ENCODE measurements around the gene DGCR2. TPM values are rescaled to one million over a fixed set of nuclear protein-coding genes. Genes with fewer than 3 reads are reported as not detected.
"Not testable (repeated sequence)": the region's sequence is repeated elsewhere in the genome, so short reads cannot be mapped to it uniquely, and the experiment has no call there.

The DGCR2 gene
- total and polyA plus RNA-seq, 9 donors: 35.4 to 62.2 (median 53.0) TPM

DNA sequence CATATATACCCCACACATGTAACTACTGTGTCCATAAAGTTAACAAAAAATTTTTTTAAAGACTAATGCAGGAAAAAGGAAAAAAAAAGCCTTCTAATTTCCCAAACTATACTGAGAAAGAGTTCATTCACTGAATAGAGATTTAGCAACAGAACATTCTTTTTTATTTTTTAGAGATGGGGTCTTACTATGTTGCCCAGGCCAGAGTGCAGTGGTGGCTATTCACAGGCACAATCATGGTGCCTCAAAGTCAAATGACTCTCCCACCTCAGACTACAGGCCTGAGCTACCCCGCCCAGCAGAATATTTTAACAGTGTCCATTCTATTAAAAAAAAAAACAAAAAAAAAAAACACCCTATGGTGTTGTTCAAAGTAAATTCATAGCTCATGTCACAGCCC lies 25.7 kb downstream of the DGCR2 start:
- Histone ChIP-seq H3K27me3 (ENCODE audit: control insufficient read depth, insufficient read depth, low read length) (no peaks in the 10 kb centered on the region), H3K27ac (ENCODE audit: low read length) (no peak overlapping the region), H3K36me3 (ENCODE audit: control insufficient read depth, insufficient read depth, low read length) (peaks cover 6% of the 10 kb centered on the region), H3K4me1 (ENCODE audit: control insufficient read depth, insufficient read depth, low read length) (peaks cover 18% of the 10 kb centered on the region), H3K9me3 (replicated peaks; ENCODE audit: control insufficient read depth, low read depth, low read length) (no peaks in the 10 kb centered on the region), H3K4me3 (ENCODE audit: low read length) (no peak overlapping the region)
- no CpG with 5 or more reads among the region's 1 CpG for WGBS (ENCODE audit: insufficient coverage)
- no peak for DNase-seq

DNA sequence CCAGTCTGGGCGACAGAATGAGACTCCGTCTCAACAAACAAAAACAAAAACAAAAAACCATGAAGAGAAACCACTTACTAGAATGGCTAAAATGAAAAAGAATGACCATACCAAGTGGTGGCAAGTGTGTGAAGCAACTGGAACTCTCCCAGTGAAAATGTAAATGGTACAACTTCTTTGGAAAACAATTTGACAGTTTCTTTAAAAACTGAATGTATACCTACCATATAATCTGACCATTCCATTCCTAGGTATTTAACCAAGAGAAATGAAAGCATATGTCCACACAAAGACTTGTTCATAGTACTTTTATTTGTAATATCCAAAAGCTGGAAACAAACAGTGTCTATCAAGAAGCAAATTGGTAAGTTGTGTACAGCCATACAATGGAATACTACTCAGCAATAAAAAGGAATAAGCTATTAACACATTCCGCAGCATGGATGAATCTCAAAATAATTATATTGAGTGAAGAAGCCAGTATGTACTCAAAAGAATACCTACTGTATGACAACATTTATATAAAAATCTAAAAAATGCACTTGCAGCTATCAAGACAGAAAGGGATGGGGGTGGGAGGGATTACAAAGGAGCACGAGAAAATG lies 27.7 kb downstream of the DGCR2 start:
- no CpG with 5 or more reads among the region's 4 CpGs for WGBS (ENCODE audit: insufficient coverage)
- no peaks in the 10 kb centered on the region for H3K27me3 ChIP-seq (ENCODE audit: control insufficient read depth, insufficient read depth, low read length)
- no peak for DNase-seq
- no peaks in the 10 kb centered on the region for H3K9me3 ChIP-seq (replicated peaks; ENCODE audit: control insufficient read depth, low read depth, low read length)
- H3K4me3 ChIP-seq (ENCODE audit: low read length): no peak overlapping the region
- peaks cover 18% of the 10 kb centered on the region for H3K4me1 ChIP-seq (ENCODE audit: control insufficient read depth, insufficient read depth, low read length)
- H3K36me3 ChIP-seq (ENCODE audit: control insufficient read depth, insufficient read depth, low read length): peaks cover 6% of the 10 kb centered on the region
- no peak overlapping the region for H3K27ac ChIP-seq (ENCODE audit: low read length)

DNA sequence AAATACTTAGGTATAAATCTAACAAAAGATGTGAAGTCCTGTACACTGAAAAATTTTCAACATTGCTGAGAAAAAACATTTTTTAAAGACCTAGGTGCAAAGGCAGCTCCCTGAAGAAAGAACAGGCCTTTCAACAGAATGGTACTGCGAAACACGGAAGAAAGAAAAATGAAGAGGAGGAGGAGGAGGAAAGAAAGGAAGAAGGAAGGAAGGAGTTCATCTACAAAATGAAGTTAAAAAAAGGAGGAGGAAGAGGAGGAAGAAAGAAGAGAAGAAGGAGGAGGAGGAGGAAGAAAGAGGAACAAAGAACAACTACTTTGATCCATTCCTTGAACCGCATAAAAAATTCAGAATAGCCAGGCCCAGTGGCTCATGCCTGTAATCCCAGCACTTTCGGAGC lies 29.5 kb downstream of the DGCR2 start:
- DNase-seq: no peak
- whole genome bisulfite sequencing (ENCODE audit: insufficient coverage): 88% methylated on average over 4 of the region's 4 CpGs
- Histone ChIP-seq H3K4me1 (ENCODE audit: control insufficient read depth, insufficient read depth, low read length) (peaks cover 6% of the 10 kb centered on the region), H3K9me3 (replicated peaks; ENCODE audit: control insufficient read depth, low read depth, low read length) (no peaks in the 10 kb centered on the region), H3K27me3 (ENCODE audit: control insufficient read depth, insufficient read depth, low read length) (no peaks in the 10 kb centered on the region), H3K36me3 (ENCODE audit: control insufficient read depth, insufficient read depth, low read length) (peaks cover 15% of the 10 kb centered on the region), H3K27ac (ENCODE audit: low read length) (no peak overlapping the region), H3K4me3 (ENCODE audit: low read length) (no peak overlapping the region)

DNA sequence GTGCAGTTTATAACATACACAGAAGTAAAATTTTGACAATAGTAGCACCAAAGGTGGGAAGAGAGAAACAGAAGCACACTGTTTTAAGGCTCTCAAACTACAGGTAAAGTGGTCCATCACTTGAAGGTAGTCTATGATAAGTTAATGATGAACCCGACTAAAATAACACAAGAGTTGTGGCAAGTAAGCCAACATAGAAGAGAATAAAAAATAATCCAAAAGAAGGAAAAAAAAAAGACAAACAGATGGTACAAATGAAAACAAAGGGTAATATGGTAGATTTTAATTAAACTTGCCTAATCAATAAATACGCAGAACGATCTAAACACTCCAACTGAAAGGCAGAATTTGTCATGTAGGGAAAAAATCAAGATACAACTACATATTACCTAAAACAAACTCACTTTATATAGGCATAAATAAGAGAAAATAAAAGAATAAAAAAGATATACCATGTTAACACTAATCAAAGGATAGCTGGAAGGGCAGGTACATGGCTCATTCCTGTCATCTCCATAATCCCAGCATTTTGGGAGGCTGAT lies 31.6 kb downstream of the DGCR2 start:
- WGBS (ENCODE audit: insufficient coverage): no CpG with 5 or more reads among the region's 3 CpGs
- Histone ChIP-seq H3K27ac (ENCODE audit: low read length) (no peak overlapping the region), H3K27me3 (ENCODE audit: control insufficient read depth, insufficient read depth, low read length) (no peaks in the 10 kb centered on the region), H3K9me3 (replicated peaks; ENCODE audit: control insufficient read depth, low read depth, low read length) (no peaks in the 10 kb centered on the region), H3K4me3 (ENCODE audit: low read length) (no peak overlapping the region), H3K36me3 (ENCODE audit: control insufficient read depth, insufficient read depth, low read length) (peaks cover 21% of the 10 kb centered on the region), H3K4me1 (ENCODE audit: control insufficient read depth, insufficient read depth, low read length) (peaks cover 5% of the 10 kb centered on the region)
- DNase-seq: no peak

DNA sequence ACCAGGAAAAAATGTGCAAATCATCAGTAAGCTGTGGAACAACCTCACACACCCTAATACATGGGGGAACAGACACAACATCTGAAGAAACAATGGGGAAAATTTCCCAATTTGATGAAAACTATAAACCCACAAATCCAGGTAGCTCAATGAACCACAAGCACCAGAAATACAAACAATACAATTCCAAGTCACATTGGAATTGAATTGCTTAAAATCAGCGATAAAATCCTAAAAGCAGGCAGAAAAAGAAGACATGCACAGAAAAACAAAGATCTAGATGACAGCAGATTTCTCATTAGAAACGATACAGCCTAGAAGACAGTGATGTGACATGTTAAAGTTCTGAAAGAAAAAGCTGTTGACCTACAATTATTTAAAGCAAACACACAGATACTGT lies 32.0 kb downstream of the DGCR2 start:
- Histone ChIP-seq H3K4me1 (ENCODE audit: control insufficient read depth, insufficient read depth, low read length) (peaks cover 8% of the 10 kb centered on the region), H3K9me3 (replicated peaks; ENCODE audit: control insufficient read depth, low read depth, low read length) (no peaks in the 10 kb centered on the region), H3K36me3 (ENCODE audit: control insufficient read depth, insufficient read depth, low read length) (peaks cover 21% of the 10 kb centered on the region), H3K27ac (ENCODE audit: low read length) (no peak overlapping the region), H3K27me3 (ENCODE audit: control insufficient read depth, insufficient read depth, low read length) (no peaks in the 10 kb centered on the region), H3K4me3 (ENCODE audit: low read length) (no peak overlapping the region)
- WGBS (ENCODE audit: insufficient coverage): no CpG with 5 or more reads among the region's 2 CpGs
- no peak for DNase-seq

DNA sequence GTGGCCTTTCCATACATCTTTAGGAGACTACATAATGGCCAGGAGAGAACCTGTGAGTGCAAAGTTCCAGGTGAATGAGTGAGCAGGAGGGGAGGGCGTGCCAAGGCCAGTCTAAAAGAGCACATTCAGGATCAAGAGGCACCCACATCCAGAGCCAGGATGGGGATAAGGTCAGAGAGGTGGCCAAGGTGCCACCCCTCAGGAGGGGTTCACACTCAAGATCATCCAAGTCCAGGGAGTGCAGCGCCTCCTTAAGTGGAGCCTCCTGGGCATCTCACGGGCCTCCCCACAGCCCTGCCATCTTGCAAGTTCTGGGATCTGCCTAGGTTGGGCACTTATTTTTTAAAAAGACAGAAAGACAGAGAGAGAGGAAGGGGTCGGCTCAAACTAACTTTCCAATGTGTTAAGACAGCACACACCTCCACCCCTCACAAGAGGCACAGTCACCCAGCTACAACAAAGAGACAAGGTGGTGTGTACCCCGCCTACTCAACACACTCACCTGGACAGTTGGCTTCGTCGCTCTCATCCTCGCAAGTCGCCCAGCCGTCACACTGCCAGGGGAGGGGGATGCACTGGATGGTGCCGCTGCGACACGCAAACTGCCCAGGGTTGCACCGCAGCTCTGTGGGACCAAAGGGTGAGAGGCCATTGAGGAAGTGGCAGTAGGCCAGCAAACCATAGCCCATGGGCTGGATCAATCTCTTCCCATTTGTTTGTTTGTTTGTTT lies 33.2 kb downstream of the DGCR2 start:
- Histone ChIP-seq H3K4me1 (ENCODE audit: control insufficient read depth, insufficient read depth, low read length) (peaks cover 9% of the 10 kb centered on the region), H3K27ac (ENCODE audit: low read length) (no peak overlapping the region), H3K36me3 (ENCODE audit: control insufficient read depth, insufficient read depth, low read length) (peaks cover 21% of the 10 kb centered on the region), H3K4me3 (ENCODE audit: low read length) (no peak overlapping the region), H3K27me3 (ENCODE audit: control insufficient read depth, insufficient read depth, low read length) (no peaks in the 10 kb centered on the region), H3K9me3 (replicated peaks; ENCODE audit: control insufficient read depth, low read depth, low read length) (no peaks in the 10 kb centered on the region)
- 98% methylated on average over 8 of the region's 14 CpGs for WGBS (ENCODE audit: insufficient coverage)
- no peak for DNase-seq

DNA sequence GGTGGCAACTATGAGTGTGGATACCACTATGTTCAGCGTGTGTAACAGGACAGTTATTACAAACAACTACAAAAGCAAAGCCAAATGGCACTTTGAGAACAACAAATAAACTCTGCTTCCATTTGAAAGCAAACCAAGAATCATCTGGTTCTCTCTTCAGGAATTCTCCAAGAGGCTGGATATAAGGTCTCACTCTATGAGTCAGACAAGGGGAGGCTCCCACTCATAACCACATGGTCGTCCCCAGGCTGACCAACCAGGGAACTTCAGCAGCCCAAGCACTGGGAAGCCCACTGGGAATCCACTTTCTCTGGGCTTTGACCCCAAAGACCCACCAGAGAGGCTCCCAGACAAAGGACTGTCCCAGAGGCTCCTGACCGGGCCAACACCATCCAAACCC lies 35.3 kb downstream of the DGCR2 start:
- Histone ChIP-seq H3K4me3 (ENCODE audit: low read length) (no peak overlapping the region), H3K27me3 (ENCODE audit: control insufficient read depth, insufficient read depth, low read length) (no peaks in the 10 kb centered on the region), H3K36me3 (ENCODE audit: control insufficient read depth, insufficient read depth, low read length) (peaks cover 24% of the 10 kb centered on the region), H3K27ac (ENCODE audit: low read length) (no peak overlapping the region), H3K4me1 (ENCODE audit: control insufficient read depth, insufficient read depth, low read length) (peaks cover 9% of the 10 kb centered on the region), H3K9me3 (replicated peaks; ENCODE audit: control insufficient read depth, low read depth, low read length) (no peaks in the 10 kb centered on the region)
- no peak for DNase-seq
- WGBS (ENCODE audit: insufficient coverage): 50% methylated on average over 1 of the region's 3 CpGs

DNA sequence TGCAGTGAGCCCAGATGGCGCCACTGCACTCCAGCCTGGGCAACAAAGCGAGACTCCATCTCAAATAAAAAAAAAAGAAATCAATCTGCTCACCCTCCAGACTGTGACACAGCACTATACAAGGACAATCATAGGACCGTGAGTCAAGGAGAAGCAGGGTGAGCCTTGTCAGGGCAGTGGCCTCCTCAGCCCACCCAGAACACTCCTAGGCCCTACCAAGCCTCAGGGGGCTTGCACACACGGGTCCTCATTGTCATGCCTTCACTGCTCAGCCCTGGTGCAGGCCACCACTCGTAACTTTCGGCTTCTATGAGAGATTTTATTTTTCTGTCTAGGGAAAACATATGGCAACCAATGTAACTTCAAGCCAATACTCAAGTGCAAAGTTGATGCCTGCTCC lies 35.8 kb downstream of the DGCR2 start:
- Histone ChIP-seq H3K27ac (ENCODE audit: low read length) (no peak overlapping the region), H3K27me3 (ENCODE audit: control insufficient read depth, insufficient read depth, low read length) (no peaks in the 10 kb centered on the region), H3K4me1 (ENCODE audit: control insufficient read depth, insufficient read depth, low read length) (peaks cover 9% of the 10 kb centered on the region), H3K4me3 (ENCODE audit: low read length) (no peak overlapping the region), H3K9me3 (replicated peaks; ENCODE audit: control insufficient read depth, low read depth, low read length) (no peaks in the 10 kb centered on the region), H3K36me3 (ENCODE audit: control insufficient read depth, insufficient read depth, low read length) (peaks cover 24% of the 10 kb centered on the region)
- DNase-seq: no peak
- WGBS (ENCODE audit: insufficient coverage): 100% methylated on average over 1 of the region's 6 CpGs

DNA sequence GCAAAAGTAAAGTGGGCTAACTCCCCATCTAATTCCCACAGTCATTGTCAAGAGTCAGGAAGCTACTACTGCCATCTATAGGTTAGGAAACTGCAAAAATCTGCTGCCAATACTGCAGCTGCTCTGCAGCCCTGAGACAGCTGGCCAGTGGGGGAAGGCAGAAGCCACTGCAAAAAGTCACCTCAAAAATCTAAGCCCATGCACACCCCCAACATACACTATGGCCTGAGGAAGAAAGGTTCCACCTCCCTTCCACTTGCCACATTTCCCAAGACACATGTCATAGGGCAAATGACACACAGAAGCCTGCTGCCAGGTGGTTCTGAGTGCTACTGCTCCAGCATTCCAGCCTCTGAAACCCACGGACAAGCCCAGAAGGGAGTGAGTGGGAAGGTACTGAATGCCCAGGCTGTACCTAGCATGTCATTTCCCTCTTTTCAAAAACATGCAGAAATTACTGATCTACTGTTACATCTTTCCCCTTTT lies 36.9 kb downstream of the DGCR2 start:
- peak; percentile 66 for DNase-seq
- Histone ChIP-seq H3K4me3 (ENCODE audit: low read length) (no peak overlapping the region), H3K36me3 (ENCODE audit: control insufficient read depth, insufficient read depth, low read length) (peaks cover 29% of the 10 kb centered on the region), H3K9me3 (replicated peaks; ENCODE audit: control insufficient read depth, low read depth, low read length) (no peaks in the 10 kb centered on the region), H3K27me3 (ENCODE audit: control insufficient read depth, insufficient read depth, low read length) (no peaks in the 10 kb centered on the region), H3K4me1 (ENCODE audit: control insufficient read depth, insufficient read depth, low read length) (peaks cover 9% of the 10 kb centered on the region), H3K27ac (ENCODE audit: low read length) (peak overlapping the region; percentile 49)
- no CpG with 5 or more reads among the region's 1 CpG for WGBS (ENCODE audit: insufficient coverage)

DNA sequence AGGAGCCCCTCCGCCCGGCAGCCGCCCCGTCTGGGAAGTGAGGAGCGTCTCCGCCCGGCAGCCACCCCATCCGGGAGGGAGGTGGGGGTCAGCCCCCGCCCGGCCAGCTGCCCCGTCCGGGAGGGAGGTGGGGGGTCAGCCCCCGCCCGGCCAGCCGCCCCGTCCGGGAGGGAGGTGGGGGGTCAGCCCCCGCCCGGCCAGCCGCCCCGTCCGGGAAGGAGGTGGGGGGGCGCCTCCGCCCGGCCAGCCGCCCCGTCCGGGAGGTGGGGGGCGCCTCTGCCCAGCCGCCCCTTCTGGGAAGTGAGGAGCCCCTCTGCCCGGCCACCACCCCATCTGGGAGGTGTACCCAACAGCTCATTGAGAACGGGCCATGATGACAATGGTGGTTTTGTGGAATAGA lies 37.6 kb downstream of the DGCR2 start:
- no CpG with 5 or more reads among the region's 32 CpGs for WGBS (ENCODE audit: insufficient coverage)
- H3K27ac ChIP-seq (ENCODE audit: low read length): not testable (repeated sequence)

More for the DNA sequence above, 37.6 kb downstream of the DGCR2 start:
- DNase-seq; H3K4me1 ChIP-seq (ENCODE audit: control insufficient read depth, insufficient read depth, low read length); H3K27me3 ChIP-seq (ENCODE audit: control insufficient read depth, insufficient read depth, low read length); H3K9me3 ChIP-seq (replicated peaks; ENCODE audit: control insufficient read depth, low read depth, low read length); H3K4me3 ChIP-seq (ENCODE audit: low read length): not testable (repeated sequence)
- peaks cover 29% of the 10 kb centered on the region for H3K36me3 ChIP-seq (ENCODE audit: control insufficient read depth, insufficient read depth, low read length)
